ENCODE results near the gene MUC16. TPM values are rescaled to one million over a fixed set of nuclear protein-coding genes. Genes with fewer than 3 reads are reported as not detected.

MUC16 gene
- polyA plus RNA-seq, 1 donor from 2014 or later, result not detected

DNA sequence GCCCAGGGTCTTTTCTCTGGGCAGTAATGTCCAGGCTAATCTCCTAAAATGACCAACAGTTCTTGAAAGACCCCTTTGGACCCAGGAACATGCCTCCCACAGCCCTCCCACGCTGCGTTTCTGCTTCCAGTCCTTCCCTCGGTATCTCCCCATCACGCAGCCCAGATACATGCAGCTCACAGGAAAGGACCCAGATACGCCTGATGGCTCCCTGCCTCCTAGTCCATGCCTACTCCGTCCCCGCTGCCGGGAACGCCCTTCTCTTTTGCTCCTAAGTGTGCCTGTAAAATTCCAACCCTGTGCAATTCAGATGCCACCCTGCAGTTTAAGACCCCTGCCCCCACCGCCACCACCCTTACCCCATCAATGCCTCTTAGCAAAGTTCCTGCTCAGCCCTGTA is 778 bp downstream of the MUC16 start:
- Histone ChIP-seq H3K9me3 (ENCODE audit: low read length) (no peaks in the 10 kb centered on the region), H3F3A (ENCODE audit: insufficient read depth, low read length, poor library complexity, severe bottlenecking) (no peaks in the 10 kb centered on the region), H3K79me2 (replicated peaks; ENCODE audit: insufficient read depth, low read length) (no peaks in the 10 kb centered on the region), H3K9ac (ENCODE audit: low read length) (no peak overlapping the region), H3K27me3 (ENCODE audit: insufficient read depth, low read depth, low read length) (no peaks in the 10 kb centered on the region), H3K36me3 (ENCODE audit: insufficient read depth, low read length) (no peaks in the 10 kb centered on the region), H3K27ac (ENCODE audit: low read length) (no peak overlapping the region), H2AFZ (ENCODE audit: low read depth, low read length) (no peak overlapping the region), H3K9me2 (ENCODE audit: insufficient read depth, low read length) (no peaks in the 10 kb centered on the region), H3K4me3 (ENCODE audit: low read length) (no peak overlapping the region), H3K4me2 (ENCODE audit: low read length) (no peak overlapping the region), H4K20me1 (ENCODE audit: insufficient read depth) (no peaks in the 10 kb centered on the region)
- TF ChIP-seq TAF1 (IDR thresholded peaks at IDR 0.05; ENCODE audit: low read depth), result no peak
- no peak for TF ChIP-seq EP300 (conservative IDR thresholded peaks at IDR 0.05; ENCODE audit: poor library complexity, severe bottlenecking)
- no peak for TF ChIP-seq RAD21 (conservative IDR thresholded peaks at IDR 0.05)
- TF ChIP-seq EZH2 (IDR thresholded peaks at IDR 0.05; ENCODE audit: borderline replicate concordance, insufficient read depth, low read length, poor library complexity, severe bottlenecking), result no peak
- TF ChIP-seq, protein P1, sequence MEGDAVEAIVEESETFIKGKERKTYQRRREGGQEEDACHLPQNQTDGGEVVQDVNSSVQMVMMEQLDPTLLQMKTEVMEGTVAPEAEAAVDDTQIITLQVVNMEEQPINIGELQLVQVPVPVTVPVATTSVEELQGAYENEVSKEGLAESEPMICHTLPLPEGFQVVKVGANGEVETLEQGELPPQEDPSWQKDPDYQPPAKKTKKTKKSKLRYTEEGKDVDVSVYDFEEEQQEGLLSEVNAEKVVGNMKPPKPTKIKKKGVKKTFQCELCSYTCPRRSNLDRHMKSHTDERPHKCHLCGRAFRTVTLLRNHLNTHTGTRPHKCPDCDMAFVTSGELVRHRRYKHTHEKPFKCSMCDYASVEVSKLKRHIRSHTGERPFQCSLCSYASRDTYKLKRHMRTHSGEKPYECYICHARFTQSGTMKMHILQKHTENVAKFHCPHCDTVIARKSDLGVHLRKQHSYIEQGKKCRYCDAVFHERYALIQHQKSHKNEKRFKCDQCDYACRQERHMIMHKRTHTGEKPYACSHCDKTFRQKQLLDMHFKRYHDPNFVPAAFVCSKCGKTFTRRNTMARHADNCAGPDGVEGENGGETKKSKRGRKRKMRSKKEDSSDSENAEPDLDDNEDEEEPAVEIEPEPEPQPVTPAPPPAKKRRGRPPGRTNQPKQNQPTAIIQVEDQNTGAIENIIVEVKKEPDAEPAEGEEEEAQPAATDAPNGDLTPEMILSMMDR (IDR thresholded peaks at IDR 0.05; ENCODE audit: poor library complexity, severe bottlenecking), result no peak
- TF ChIP-seq MXI1 (conservative IDR thresholded peaks at IDR 0.05; ENCODE audit: poor library complexity, severe bottlenecking), result no peak
- TF ChIP-seq POLR2AphosphoS5 (IDR thresholded peaks at IDR 0.05), result no peak
- TF ChIP-seq, protein P2, sequence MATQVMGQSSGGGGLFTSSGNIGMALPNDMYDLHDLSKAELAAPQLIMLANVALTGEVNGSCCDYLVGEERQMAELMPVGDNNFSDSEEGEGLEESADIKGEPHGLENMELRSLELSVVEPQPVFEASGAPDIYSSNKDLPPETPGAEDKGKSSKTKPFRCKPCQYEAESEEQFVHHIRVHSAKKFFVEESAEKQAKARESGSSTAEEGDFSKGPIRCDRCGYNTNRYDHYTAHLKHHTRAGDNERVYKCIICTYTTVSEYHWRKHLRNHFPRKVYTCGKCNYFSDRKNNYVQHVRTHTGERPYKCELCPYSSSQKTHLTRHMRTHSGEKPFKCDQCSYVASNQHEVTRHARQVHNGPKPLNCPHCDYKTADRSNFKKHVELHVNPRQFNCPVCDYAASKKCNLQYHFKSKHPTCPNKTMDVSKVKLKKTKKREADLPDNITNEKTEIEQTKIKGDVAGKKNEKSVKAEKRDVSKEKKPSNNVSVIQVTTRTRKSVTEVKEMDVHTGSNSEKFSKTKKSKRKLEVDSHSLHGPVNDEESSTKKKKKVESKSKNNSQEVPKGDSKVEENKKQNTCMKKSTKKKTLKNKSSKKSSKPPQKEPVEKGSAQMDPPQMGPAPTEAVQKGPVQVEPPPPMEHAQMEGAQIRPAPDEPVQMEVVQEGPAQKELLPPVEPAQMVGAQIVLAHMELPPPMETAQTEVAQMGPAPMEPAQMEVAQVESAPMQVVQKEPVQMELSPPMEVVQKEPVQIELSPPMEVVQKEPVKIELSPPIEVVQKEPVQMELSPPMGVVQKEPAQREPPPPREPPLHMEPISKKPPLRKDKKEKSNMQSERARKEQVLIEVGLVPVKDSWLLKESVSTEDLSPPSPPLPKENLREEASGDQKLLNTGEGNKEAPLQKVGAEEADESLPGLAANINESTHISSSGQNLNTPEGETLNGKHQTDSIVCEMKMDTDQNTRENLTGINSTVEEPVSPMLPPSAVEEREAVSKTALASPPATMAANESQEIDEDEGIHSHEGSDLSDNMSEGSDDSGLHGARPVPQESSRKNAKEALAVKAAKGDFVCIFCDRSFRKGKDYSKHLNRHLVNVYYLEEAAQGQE (IDR thresholded peaks at IDR 0.05; ENCODE audit: borderline replicate concordance), result no peak
- no peak for TF ChIP-seq SMC3 (conservative IDR thresholded peaks at IDR 0.05; ENCODE audit: poor library complexity)

DNA sequence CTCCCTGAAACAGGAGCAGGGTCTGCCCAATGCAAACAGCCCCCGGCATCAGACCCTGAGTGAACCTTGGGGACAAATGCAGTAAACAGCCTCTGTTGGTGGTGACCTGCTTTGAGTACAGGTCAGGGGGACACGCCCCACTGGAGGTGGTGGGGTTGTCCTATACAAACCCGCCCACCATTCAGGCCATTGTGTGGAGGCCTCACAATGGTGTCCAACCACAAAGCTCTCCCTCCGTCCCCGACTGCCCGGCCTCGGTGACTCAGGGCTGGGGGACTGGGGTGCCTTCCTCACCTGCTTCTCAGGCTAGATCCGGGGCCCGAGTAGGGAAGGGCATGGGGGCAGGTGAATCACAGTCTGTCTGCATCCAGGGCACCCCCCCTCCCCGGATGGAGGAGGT is 1.5 kb downstream of the MUC16 start:
- Histone ChIP-seq H3K9ac (ENCODE audit: low read length) (no peak overlapping the region), H4K20me1 (ENCODE audit: insufficient read depth) (no peaks in the 10 kb centered on the region), H3K79me2 (replicated peaks; ENCODE audit: insufficient read depth, low read length) (no peaks in the 10 kb centered on the region), H3F3A (ENCODE audit: insufficient read depth, low read length, poor library complexity, severe bottlenecking) (no peaks in the 10 kb centered on the region), H3K4me2 (ENCODE audit: low read length) (no peak overlapping the region), H3K9me2 (ENCODE audit: insufficient read depth, low read length) (no peaks in the 10 kb centered on the region), H3K4me3 (ENCODE audit: low read length) (no peak overlapping the region), H3K27ac (ENCODE audit: low read length) (no peak overlapping the region), H2AFZ (ENCODE audit: low read depth, low read length) (no peak overlapping the region), H3K36me3 (ENCODE audit: insufficient read depth, low read length) (no peaks in the 10 kb centered on the region), H3K9me3 (ENCODE audit: low read length) (no peaks in the 10 kb centered on the region), H3K27me3 (ENCODE audit: insufficient read depth, low read depth, low read length) (no peaks in the 10 kb centered on the region)
- TF ChIP-seq RAD21 (conservative IDR thresholded peaks at IDR 0.05) (no peak), MXI1 (conservative IDR thresholded peaks at IDR 0.05; ENCODE audit: poor library complexity, severe bottlenecking) (no peak), TAF1 (IDR thresholded peaks at IDR 0.05; ENCODE audit: low read depth) (no peak), EZH2 (IDR thresholded peaks at IDR 0.05; ENCODE audit: borderline replicate concordance, insufficient read depth, low read length, poor library complexity, severe bottlenecking) (no peak), SMC3 (conservative IDR thresholded peaks at IDR 0.05; ENCODE audit: poor library complexity) (no peak), POLR2AphosphoS5 (IDR thresholded peaks at IDR 0.05) (no peak), EP300 (conservative IDR thresholded peaks at IDR 0.05; ENCODE audit: poor library complexity, severe bottlenecking) (no peak)
- TF ChIP-seq, protein P2 (IDR thresholded peaks at IDR 0.05; ENCODE audit: borderline replicate concordance), result no peak
- TF ChIP-seq, protein P1 (IDR thresholded peaks at IDR 0.05; ENCODE audit: poor library complexity, severe bottlenecking), result no peak

Measured in neural cell (in vitro differentiated cells).